HG03025 (cell line): ENCODE measurements around the gene DAB2IP.
A peak's percentile ranks its signal among the peaks of the same experiment; 100 is the strongest.

Experiments
- ATAC-seq: cut with Tn5 transposase; IDR thresholded peaks from one replicate; pipeline ENCODE4 v1.9.1; 2021; ENCODE audit warnings: mild to moderate bottlenecking, moderate library complexity; ENCODE audit not compliant: unreplicated experiment, low FRiP score

Gene DAB2IP

GRCh38 chr9:121698627-121699570 lies 47.5 kb downstream of the DAB2IP start:
- ATAC-seq: no peak

- no peak for ATAC-seq
Measured at GRCh38 chr9:121699571-121700164, 48.2 kb downstream of the DAB2IP start.

DNA sequence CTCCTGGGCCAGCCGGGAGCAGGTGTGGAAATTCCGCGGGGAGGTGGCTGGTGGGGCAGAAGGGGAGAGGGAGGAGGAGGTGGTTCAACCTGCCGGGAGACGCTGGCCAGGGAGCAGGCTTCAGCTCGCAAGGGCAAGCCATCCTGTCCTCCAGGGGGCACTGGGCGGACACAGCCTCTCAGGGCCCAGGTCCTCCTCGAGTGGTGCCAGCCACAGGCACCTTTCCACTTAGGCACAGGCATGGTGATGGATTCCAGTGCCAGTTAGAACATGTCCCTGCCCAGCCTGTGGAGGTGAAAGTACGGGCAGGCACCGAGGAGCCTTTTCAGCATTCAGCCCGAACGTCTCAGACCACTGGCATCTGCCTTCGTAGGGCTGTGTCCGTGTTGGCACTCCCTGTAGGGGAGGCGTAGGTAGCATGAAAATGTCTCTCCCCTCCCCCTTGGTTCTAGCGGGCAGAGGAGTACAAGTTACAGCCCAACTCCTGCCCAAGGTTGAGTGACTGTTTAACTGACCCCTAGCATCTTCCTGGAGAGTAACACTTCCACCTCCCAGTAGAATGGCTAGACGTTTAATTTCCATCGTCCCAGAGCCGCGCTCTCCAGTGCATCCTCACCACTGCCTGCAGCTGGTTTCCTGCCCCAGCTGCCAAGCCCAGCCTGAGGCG lies 48.9 kb downstream of the DAB2IP start:
- ATAC-seq: no peak

- ATAC-seq: no peak
Measured at GRCh38 chr9:121700832-121701419, 49.5 kb downstream of the DAB2IP start.

GRCh38 chr9:121701736-121702261 lies 50.4 kb downstream of the DAB2IP start:
- ATAC-seq: no peak

GRCh38 chr9:121703014-121703734 lies 51.7 kb downstream of the DAB2IP start:
- ATAC-seq: no peak

- ATAC-seq: no peak
Measured at GRCh38 chr9:121704281-121704680, 52.8 kb downstream of the DAB2IP start.

- ATAC-seq: no peak
Measured at GRCh38 chr9:121706149-121706750, 54.8 kb downstream of the DAB2IP start.

DNA sequence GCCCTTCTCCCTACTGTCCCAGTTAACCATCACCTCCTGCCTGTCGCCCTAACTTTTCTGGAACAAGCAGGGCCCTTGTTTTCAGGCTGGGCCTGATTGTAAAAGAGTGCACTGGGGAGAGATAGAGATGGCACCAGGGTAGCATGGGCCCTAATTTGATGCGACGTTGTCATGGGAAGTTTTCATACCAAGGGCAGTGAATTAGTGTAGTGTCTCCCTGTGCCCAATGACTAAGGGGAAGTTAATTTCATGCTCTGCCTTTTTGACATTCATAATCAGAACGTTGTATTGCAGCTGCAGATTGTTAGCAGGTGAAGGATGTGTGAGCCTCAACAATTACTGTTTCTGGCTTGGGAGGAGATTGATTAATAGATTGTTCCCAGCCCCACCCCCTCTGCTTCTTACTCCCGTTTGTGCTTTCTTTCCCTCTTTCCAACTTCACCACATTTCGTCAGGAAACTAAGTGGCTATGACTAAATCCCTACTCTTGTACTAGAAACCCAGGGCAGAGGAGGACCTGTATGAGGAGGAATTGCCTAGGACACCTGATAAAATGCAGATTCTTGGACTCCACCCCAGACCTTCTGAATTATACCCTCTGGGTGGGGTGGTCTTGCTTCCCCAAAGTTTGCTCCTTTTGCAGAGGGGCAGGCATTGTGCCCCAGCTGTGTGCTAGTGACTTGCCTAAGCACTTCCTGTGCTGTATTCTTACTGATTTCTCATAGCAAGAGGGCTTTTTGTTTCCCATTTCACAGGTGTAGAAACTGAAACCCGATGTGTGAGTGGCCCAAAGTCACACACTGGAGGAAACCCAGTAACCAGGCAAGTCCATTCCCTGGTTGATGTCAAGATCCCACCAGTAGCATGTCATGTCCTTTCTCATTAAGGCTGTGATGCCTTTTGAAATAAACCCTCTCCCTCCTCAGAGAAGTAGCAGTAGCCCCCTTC lies 56.3 kb downstream of the DAB2IP start:
- peak; percentile 91 for ATAC-seq

GRCh38 chr9:121708768-121709488 lies 57.5 kb downstream of the DAB2IP start:
- ATAC-seq: no peak

DNA sequence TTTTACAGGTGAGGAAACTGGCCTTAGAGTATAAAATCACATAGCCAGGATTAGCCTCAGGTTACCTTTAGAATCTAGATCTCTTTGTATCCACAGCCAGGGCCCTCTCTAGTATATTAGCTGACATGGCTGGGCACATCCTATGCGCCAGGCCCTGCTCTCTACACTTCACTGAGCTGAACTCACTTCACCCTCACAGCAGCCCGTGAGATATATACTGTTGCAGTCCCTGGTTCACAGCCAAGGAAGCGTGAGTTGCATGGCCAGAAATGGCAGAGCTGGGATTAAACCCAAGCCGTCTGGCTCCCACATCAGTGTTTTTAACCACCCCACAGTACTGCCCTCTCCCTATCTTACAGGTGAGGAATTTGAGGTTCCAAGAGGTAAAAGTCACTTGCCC lies 58.4 kb downstream of the DAB2IP start:
- no peak for ATAC-seq

DNA sequence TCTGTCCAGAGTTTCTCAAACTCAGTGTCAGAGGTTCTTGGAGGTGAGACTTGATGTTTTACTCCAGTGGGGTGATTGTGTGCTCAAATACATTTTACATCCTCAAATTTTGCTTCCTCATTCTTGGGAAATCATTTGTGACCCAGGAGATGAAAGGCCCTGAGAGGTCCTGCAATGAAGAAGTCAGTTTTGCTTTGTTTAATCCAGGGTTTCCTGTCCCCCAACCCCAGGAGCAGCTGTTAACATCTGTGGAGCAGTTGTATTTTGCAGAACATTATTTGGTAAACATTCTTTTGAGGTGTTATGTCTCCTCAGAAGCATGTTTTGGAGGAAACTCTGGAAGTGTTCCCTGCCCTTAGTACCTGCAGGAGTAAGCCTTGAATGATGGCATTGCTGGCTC lies 59.8 kb downstream of the DAB2IP start:
- no peak for ATAC-seq

DNA sequence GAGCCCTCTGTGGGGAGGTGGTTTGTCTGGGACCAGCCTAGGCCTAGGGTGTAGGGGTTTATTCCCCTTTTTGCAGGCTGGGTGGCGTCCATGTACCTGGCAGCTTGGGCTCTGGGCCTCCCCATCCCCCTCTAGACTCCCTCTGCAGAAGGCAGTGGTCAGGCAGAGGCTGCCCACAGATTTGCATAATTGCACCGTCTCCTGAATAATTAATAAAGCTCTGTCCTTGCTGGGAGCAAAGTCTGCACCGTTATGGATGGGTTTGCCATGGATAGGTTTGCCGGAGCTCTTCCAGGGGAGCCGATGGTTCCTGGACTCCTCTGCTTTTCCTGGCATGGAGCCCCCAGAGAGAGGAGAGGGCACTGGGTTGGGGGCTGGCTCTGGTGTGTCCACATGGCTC lies 60.4 kb downstream of the DAB2IP start:
- no peak for ATAC-seq

DNA sequence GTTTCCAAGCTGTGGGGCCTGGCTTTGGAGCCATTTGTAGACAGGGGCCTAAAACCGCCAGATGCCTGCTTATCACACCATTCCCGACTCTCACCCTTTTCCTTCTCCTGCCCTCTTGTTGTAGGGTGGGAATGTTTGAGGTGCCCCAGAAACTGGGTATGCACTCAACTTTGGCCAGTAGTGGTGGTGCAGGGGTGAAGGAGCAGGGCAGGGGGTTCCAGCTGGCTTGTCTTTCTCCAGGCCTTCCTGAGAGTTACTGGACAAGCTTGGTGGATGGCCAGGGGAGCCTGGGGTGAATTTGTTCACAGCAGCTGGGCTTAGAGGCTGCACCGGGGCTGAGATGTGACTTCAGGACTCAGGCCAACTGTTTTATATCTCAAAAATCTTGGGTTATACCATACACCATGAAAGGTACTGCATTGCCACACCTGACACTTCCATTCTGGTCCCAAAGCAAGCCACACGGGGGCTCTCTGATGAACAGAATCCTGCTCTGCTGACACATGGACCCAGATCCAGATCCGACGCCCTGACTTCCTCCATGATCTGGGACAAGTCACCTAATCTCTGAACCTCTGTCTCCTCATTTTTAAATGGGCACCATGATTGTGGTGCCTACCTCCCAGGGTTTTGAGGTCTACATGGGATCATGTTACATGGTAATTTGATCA lies 62.1 kb downstream of the DAB2IP start:
- ATAC-seq: no peak

DNA sequence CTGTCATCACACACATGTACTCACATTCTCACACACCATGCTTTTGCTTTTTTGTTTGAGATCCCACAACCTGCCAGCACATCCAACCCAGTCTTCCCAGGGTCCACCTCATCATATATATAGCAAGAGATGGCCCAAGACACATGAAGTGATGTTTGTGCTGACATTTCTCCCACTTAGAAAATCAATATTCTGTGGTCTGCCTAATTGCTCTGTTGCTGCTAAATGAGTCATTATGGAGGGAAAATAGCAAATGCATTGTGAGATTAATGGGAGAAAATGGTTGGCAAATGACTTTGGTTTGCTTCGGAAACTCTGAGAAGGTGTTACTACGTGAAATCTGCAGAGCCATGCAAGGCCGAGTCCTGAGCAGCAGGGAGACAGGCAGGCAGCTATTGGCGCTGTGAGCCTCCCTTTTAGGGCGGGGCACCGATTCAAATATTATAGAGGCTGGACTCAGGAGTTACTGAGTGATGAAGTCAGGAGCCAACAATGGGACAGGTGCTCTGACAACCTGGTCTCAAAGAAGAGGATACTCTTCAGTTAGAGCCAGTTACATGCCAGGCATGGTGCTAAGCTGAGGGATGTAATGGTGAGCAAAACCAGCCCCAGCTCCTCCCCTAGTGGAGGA lies 62.8 kb downstream of the DAB2IP start:
- ATAC-seq: no peak

DNA sequence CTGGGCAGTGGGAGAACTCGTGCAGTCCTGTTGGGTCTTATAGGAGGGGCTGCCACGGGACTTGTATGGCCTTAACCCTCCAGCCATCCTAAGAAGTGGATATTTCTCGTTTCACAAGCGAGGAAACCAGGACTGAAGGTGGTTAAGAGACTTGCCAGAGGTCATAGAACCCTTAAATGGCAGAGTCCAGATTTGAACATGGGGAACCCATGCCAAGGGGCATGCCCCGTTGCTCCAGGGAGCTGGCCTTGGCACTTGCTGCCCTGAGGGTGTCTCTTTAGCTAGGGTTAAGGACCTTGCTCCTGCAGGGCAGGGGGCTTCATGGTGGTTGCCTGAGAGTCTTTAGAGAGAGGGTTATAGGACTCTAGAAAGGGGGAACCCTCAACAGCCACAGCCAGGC lies 63.4 kb downstream of the DAB2IP start:
- ATAC-seq: no peak
